OCI-LY3 (cell line): ENCODE measurements around the gene TPSG1.

Experiments
- EZH2phosphoT487 ChIP-seq: fragments of 200-600 bp; shearing (Covaris generic); IDR thresholded peaks from 2 replicates; pipeline ENCODE4 v1.6.1; 2018; ENCODE audit warnings: antibody characterized with exemption, mixed run types, low read depth
- TF ChIP-seq, protein P1 (sequence below): fragments of 200-600, 300-600 bp; sonication (generic); IDR thresholded peaks from 2 replicates; pipeline ENCODE4 v1.5.1; 2014; ENCODE audit warnings: antibody characterized with exemption, low read length, low read depth

DNA sequence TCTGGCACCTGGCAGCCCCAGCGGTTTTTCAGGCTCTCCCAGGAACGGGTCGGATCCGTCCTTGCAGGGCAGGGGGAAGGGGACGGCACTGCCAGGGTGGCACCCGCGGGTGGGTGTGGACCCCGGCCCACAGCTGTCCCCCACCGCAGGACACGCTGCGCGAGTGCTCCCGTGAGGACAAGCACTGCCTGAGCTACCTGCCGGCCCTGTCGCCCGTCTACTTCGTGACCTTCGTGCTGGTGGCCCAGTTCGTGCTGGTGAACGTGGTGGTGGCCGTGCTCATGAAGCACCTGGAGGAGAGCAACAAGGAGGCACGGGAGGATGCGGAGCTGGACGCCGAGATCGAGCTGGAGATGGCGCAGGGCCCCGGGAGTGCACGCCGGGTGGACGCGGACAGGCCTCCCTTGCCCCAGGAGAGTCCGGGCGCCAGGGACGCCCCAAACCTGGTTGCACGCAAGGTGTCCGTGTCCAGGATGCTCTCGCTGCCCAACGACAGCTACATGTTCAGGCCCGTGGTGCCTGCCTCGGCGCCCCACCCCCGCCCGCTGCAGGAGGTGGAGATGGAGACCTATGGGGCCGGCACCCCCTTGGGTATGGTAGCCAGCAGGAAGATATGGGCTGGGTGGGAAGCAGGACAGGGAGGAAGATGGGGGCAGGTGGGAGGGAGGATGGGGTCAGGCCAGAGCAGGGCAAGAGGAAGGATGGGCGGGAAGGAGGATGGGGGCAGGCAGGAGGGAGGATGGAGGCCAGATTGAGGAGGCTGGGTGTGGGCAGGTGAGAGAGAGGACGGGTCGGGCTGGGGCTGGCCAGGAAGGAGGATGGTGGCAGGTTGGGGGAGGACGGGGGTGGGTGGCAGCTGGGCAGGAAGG is 6.8 kb downstream of the TPSG1 start:
- TF ChIP-seq, protein P1, sequence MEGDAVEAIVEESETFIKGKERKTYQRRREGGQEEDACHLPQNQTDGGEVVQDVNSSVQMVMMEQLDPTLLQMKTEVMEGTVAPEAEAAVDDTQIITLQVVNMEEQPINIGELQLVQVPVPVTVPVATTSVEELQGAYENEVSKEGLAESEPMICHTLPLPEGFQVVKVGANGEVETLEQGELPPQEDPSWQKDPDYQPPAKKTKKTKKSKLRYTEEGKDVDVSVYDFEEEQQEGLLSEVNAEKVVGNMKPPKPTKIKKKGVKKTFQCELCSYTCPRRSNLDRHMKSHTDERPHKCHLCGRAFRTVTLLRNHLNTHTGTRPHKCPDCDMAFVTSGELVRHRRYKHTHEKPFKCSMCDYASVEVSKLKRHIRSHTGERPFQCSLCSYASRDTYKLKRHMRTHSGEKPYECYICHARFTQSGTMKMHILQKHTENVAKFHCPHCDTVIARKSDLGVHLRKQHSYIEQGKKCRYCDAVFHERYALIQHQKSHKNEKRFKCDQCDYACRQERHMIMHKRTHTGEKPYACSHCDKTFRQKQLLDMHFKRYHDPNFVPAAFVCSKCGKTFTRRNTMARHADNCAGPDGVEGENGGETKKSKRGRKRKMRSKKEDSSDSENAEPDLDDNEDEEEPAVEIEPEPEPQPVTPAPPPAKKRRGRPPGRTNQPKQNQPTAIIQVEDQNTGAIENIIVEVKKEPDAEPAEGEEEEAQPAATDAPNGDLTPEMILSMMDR, result no peak
- TF ChIP-seq EZH2phosphoT487, result no peak
